ENCODE results near the gene MAN2B1. TPM values are rescaled to one million over a fixed set of nuclear protein-coding genes. Genes with fewer than 3 reads are reported as not detected.
"Not testable (repeated sequence)": the region's sequence is repeated elsewhere in the genome, so short reads cannot be mapped to it uniquely, and the experiment has no call there.

Gene MAN2B1
- total RNA-seq, 1 donor from 2014 or later, result 10.6 TPM

GRCh38 chr19:12626958-12627357 is 39.6 kb downstream of the MAN2B1 start:
- no peak for DNase-seq (ENCODE audit: low spot score in 2 of 2)
- FAIRE-seq, result no peak

DNA sequence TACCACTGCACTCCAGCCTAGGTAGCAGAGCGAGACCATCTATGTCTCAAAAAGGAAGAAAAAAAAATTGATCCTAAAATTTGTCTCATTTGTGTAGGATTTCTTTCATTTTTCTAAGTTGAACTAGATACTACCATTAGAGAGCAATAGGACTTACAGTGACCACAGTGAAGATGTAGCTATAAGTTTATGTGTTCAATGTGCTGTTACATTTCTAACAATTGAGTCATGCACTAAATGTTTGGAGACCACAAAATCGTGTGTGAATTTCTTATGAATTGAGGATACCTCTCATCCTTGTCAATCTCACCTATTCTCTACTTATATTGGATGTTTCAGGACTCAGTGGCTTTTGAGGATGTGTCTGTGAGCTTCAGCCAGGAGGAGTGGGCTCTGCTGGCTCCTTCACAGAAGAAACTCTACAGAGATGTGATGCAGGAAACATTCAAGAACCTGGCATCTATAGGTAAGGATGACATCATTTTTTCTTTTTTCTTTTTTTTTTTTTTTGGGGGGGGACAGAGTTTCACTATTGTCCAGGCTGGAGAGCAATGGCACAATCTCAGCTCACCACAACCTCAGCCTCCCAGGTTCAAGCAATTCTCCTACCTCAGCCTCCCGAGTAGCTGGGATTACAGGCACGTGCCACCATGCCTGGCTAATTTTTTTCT is 43.0 kb downstream of the MAN2B1 start:
- no peak for FAIRE-seq
- no peak for DNase-seq (ENCODE audit: low spot score in 2 of 2)

GRCh38 chr19:12621253-12622024 is 45.1 kb downstream of the MAN2B1 start:
- FAIRE-seq; DNase-seq (ENCODE audit: low spot score in 2 of 2): not testable (repeated sequence)

- FAIRE-seq (no peak), DNase-seq (ENCODE audit: low spot score in 2 of 2) (no peak)
Measured at GRCh38 chr19:12617646-12618045, 48.9 kb downstream of the MAN2B1 start.

DNA sequence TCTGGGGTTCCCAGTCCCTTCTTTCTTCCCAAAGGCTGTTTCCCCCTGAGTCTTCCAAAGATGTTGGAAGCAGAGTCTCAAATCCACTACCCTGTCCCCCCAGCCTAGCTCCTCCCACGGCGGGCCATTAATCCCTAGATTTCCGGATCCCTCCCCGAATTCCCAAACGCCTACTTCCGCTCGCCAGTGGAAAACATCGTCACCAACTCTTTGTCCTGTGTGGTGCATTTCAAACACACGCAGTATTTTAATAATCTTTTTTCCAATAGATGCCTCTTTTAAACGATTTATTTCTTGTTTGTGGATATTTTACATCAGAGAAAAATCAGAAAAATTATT is 55.2 kb downstream of the MAN2B1 start:
- FAIRE-seq (no peak), DNase-seq (ENCODE audit: low spot score in 2 of 2) (peak; percentile 45 to 67)

DNA sequence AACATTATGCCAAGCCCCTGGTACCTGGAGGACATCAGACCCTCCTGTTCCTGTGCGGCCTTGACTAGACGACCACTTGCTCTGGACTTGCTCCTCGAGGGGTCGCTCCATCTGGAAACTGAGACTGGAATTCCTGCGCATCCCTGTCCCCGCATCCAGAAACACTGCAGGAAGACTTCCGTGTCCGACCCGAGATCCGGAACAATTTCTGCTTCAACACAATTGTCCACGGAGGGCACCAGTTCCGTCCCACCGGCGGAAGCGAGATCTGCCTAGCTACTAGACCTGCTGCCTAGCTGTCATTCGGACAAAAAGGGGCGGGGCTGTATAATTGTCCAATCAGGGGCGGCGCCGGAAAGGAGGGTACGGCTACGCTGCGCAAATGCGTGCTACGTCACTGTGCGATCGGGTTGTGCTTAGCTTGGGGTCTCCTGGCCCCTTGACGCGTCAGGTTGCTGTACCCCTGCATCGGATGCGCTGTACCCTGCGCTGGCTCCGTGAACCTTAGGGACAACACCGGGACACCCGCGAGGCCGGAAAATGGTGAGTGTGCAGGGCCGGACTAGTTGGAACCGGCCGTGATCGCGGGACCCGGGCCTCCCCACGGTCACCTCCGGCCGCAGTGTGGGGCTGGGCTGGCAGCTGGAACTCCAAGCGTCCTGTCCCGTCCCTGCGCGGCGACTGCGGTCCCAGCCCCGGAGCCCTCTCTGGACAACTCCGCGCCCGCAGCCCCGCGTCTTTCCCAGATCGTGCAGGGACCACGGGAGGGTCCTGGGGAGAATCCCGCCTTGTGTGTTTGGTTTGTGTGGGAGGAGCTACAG is 55.8 kb downstream of the MAN2B1 start, which contains the start of the genes ZNF490 and ZNF791:
ZNF490 (minus strand) TSS at position 274 of the 821 bp plus-strand sequence; CDS start at position 141, 133 bp downstream.
ZNF791 (plus strand) TSS at position 381 of the 821 bp plus-strand sequence; CDS start at position 541, 160 bp downstream.
- DNase-seq (ENCODE audit: low spot score in 2 of 2), result peak; percentile 96 to 97
- no peak for FAIRE-seq

DNA sequence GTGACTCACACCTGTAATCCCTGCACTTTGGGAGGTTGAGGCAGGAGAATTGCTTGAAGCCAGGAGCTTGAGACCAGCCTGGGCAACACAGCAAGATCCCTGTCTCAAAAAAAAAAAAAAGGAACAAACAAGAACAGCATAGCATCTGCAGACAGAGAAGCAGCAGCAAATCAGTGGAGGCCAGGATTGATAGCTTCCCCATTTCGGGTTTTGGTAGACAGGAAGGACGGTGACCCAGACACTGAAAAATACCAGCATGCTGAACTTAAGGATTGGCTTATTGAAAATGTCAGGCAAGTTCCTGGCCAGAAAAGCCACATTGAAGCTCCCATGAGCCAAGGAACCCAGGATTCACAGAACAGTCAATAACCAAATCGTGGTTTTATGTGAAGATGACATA is 58.9 kb downstream of the MAN2B1 start:
- DNase-seq (ENCODE audit: low spot score in 2 of 2), result no peak
- no peak for FAIRE-seq

DNA sequence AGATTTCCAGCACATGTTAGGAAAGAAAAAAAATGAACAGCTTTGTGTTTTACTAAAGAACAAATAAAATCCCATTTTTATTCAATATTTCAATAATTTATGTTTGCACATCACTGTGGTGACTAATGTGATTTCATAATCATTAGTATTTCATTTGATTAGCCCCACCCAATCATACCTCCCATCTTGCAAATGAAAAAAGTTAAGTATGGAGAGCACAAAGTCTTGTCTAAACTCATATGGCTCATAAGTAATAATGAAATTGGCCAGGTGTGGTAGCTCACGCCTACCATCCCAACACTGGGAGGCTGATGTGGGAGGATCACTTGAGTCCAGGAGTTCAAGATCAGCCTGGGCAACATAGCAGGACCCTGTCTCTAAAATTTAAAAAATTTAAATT is 59.7 kb downstream of the MAN2B1 start:
- FAIRE-seq (no peak), DNase-seq (ENCODE audit: low spot score in 2 of 2) (no peak)

DNA sequence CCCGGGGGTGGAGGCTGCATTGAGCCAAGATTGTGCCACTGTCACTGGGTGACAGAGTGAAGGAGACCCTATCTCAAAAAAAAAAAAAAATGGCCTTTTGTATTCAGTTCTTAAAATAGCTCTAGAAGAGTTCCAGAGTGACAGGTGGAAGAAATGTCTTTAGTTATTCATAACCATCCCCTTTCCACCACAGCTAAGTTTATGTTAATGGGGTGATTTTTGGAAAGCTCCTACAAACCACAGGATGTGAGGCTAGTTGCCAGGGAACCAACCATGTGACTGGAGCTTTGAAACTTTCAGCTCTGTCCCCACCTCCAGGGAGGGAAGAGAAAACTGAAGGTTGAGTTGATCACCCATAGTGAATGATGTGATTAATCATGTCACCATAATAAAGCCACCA is 62.8 kb downstream of the MAN2B1 start:
- FAIRE-seq, result no peak
- DNase-seq (ENCODE audit: low spot score in 2 of 2), result no peak

DNA sequence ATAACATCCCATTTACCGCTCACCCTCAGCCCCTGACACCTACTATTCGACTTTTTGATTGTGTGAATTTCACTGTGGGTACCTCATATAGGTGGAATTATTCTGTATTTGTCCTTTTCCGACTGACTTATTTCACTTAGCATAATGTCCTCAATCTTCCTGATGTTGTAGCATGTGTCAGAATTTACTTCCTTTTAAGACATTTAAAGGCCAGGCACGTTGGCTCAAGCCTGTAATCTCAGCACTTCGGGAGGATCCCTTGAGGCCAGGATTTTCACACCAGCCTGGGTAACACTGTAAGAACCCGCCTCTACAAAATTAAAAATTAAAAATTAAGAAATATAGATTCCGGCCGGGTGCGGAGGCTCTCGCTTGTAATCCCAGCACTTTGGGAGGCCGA is 68.9 kb downstream of the MAN2B1 start:
- FAIRE-seq, result no peak

GRCh38 chr19:12596927-12597548 is 69.5 kb downstream of the MAN2B1 start:
- FAIRE-seq (no peak), DNase-seq (ENCODE audit: low spot score in 2 of 2) (peak in 1 of 2 donors; percentile 56)

More for the DNA sequence above, 68.9 kb downstream of the MAN2B1 start:
- DNase-seq (ENCODE audit: low spot score in 2 of 2), result no peak

Small RNA genes lying within 50 kb of the gene (small RNA-seq; reads per million reads assigned to genes)
- 13.3 reads per million, percentile 96 among the genes with 10 or more reads in this experiment for gene SNORD41

Other genes starting within 250 kb of the MAN2B1 start
- 14.3 TPM for gene ZNF443, start 225.7 kb downstream of the MAN2B1 start, total RNA-seq
- gene ZNF709, start 181.9 kb downstream of the MAN2B1 start, total RNA-seq, result 37.5 TPM
- gene ZNF564, start 115.3 kb downstream of the MAN2B1 start, total RNA-seq, result 32.6 TPM
- gene ZNF490, start 55.9 kb downstream of the MAN2B1 start, total RNA-seq, result 9.4 TPM
- gene ZNF791, start 55.8 kb downstream of the MAN2B1 start, total RNA-seq, result 25.3 TPM
- 9.0 TPM for gene WDR83, start 65 bp upstream of the MAN2B1 start, total RNA-seq
- gene DHPS, start 15.1 kb upstream of the MAN2B1 start, total RNA-seq, result 92.9 TPM
- gene GNG14, start 21.3 kb upstream of the MAN2B1 start, total RNA-seq, result not detected
- gene FBXW9, start 29.9 kb upstream of the MAN2B1 start, total RNA-seq, result 6.5 TPM
- gene TNPO2, start 57.2 kb upstream of the MAN2B1 start, total RNA-seq, result 68.5 TPM
- 216 TPM for gene TRIR, start 67.9 kb upstream of the MAN2B1 start, total RNA-seq
- 85.2 TPM for gene GET3, start 70.8 kb upstream of the MAN2B1 start, total RNA-seq
- not detected for gene BEST2, start 85.0 kb upstream of the MAN2B1 start, total RNA-seq
- gene HOOK2, start 108.8 kb upstream of the MAN2B1 start, total RNA-seq, result 14.3 TPM
- 16.3 TPM for gene JUNB, start 124.7 kb upstream of the MAN2B1 start, total RNA-seq
- gene PRDX2, start 135.1 kb upstream of the MAN2B1 start, total RNA-seq, result 208 TPM
- gene THSD8, start 135.3 kb upstream of the MAN2B1 start, total RNA-seq, result 0.82 TPM
- gene RNASEH2A, start 139.8 kb upstream of the MAN2B1 start, total RNA-seq, result 15.9 TPM
- 1.6 TPM for gene RTBDN, start 167.8 kb upstream of the MAN2B1 start, total RNA-seq
- 47.3 TPM for gene MAST1, start 171.8 kb upstream of the MAN2B1 start, total RNA-seq
- 3.3 TPM for gene DNASE2, start 214.7 kb upstream of the MAN2B1 start, total RNA-seq
- gene KLF1, start 220.5 kb upstream of the MAN2B1 start, total RNA-seq, result 0.41 TPM
- 17.9 TPM for gene GCDH, start 224.4 kb upstream of the MAN2B1 start, total RNA-seq

All from frontal cortex (tissue), 4 donors.